Left forelimb (tissue), 1 donor: ENCODE data around the gene ELP5.
"Not testable (repeated sequence)": the region's sequence is repeated elsewhere in the genome, so short reads cannot be mapped to it uniquely, and the experiment has no call there.

Source experiments
- DNase-seq: peaks from one replicate; pipeline ENCODE4 v3.0.0-alpha.2; 2018; ENCODE audit warnings: low spot score

The ELP5 gene

GRCh38 chr17:7236808-7237207, 15.2 kb upstream of the ELP5 start:
- DNase-seq = no peak

- DNase-seq = no peak
These were observed 14.7 kb upstream of the ELP5 start for GRCh38 chr17:7237266-7237760.

DNA sequence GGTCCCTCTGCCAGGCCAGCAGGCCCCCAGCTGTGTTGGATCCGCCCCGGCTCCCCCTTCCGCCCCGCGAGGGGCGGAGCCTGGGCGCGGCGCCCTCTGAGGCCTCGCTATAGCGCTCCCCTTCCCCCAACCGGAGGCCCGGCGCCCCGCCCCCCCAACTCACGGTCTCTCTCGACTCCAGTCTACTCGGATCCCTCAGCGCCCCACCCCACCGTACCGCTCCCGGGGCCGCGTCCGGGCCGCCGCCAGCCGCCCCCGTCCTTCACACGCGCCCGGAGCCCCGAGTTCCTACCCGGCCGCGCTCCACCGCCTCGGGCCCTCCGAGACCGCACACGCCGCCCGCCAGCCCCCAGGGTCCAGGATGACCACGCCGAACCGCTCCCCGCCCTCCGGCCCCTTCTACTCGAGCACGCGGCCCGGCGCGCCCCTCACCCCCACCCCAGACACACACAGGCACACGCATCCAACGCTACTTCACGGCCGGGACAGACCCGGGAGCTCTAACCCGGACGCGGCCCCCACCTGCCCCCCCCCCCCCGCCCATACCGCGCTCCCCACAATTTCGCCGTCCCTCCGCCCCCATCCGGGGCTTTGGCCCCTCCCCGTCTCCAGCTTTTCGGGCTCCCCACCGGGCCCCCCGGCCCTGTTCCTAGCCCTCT, 14.1 kb upstream of the ELP5 start:
- DNase-seq = no peak

DNA sequence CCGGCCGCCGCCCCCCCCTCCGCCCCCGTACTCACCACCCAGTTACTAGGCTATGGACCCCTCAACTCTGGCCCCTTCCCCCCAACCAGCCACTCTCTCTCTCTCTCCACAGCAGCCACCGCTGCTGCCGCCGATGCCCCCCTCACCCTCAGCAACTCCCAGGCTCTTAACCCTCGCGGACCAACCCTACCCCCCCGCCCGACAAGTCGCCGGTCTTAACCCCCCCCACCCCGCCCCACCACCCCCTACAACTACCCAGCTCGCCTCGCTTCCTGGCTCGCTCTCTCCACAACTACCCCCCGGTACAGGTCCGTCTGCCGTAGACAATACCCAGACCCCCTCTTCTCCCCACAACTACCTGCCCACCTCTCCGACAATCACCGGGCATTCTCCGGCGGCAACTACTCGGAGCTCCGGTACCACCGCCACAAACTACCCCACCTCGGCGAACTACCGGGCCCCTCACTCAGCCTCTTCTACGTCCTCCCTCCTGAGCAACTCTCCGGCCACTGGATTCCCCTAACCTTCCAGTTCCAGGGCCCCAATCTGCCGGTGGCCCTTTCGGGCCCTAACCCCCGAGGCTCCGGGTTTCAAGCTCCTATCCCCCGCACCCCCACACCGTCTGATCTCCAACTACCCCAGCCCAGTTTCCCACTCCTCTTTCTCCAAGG, 13.5 kb upstream of the ELP5 start:
- no peak for DNase-seq

GRCh38 chr17:7239091-7240027, 12.7 kb upstream of the ELP5 start, which contains the start of gene PHF23:
Gene PHF23 (minus strand): TSS chr17:7239457. CDS start chr17:7239279, 178 bp downstream.
- peak; percentile 99 for DNase-seq

DNA sequence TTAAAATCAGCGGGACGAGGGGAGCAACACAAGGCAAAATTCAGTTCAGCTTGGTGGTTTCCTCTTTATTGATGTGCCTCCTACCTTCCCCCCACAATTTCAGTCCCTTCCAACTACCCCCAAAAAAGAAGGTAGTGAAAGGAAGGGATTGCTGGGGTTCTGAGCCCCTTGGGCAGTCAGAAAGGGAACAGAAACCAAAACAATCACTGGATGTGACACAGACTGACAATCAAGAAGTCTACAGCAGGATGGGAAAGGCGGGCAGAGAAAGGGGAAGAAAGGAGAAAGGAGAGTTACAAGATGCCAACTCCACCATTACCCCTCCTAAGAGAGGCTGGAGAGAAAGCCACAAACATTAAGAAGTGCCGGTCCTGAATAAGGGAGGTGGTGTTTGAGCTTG, 11.6 kb upstream of the ELP5 start:
- DNase-seq = no peak

DNA sequence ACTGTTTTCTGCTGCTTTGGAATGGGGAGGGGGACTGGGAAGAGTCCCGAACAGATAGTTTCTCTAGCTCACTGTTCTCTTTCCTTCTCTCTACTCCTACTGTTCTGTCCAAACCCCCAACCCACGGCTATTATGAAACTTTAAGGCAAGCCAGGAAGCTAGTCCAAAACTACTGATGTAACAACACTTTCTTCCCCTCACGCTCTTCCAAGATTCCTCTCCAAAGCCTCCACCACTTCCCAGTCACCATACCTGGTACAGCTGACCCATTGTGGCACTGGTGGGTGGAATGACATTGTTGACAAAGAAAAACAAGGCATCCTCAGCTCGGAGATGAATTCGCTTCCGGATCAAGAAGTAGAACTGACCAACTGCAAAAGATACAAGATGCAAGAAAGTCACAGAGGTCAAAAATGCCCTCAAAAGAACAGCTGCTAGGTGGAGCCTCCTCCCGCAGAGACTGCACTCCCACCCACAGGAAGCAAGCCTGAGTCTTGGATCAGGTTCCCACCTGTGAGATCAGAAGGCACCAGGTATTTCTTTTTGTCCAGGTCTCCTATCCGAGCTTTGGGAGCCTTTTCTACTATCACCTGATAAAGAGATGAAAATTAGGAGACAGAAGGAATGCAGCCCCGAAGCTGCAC, 10.8 kb upstream of the ELP5 start:
- no peak for DNase-seq

GRCh38 chr17:7241783-7242716, 10.0 kb upstream of the ELP5 start, which contains the start of gene GABARAP:
Gene GABARAP (minus strand): TSS chr17:7242449. CDS start chr17:7242330, 119 bp downstream.
- DNase-seq = peak; percentile 98

- DNase-seq = peak; percentile 98
These were observed 9.1 kb upstream of the ELP5 start for GRCh38 chr17:7242717-7243452.

DNA sequence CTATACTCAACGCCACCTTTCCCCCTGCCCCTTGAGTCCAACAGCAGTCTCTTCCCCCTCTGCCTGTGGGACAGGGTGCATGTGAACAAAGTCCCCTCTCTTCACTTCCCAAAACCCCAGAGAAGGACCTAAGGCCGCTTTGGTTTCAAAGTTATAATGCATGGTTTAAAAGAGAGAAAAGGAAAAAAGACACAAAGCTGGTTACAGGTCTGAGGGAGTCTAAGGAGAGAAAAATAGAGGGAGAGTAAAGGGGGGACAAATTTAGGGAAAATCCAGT, 8.6 kb upstream of the ELP5 start:
- DNase-seq = no peak

GRCh38 chr17:7243838-7244237, 8.2 kb upstream of the ELP5 start:
- not testable (repeated sequence) for DNase-seq

- no peak for DNase-seq
These were observed 5.2 kb upstream of the ELP5 start for GRCh38 chr17:7246779-7247178.

DNA sequence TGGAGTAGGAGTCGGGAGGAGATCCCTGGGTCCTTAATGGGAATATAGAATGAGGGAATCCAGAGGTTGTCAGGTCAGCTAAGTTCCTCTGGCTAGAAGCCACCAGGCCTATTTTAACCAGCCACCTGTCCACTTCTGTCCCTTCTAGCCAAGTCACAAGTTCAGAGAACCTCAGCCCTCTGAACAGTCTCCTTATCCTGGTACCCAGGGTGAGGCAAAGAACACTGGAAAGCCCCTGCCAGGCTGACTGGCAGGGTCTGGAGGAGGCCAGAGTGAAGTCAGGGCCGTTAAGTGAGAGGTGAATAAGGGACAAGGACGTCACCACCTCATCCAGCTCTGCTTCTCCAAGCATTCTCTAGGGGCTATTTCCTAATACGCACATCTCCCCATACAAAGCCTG, 3.2 kb upstream of the ELP5 start:
- DNase-seq = no peak

GRCh38 chr17:7249214-7249613, 2.8 kb upstream of the ELP5 start:
- DNase-seq = no peak

DNA sequence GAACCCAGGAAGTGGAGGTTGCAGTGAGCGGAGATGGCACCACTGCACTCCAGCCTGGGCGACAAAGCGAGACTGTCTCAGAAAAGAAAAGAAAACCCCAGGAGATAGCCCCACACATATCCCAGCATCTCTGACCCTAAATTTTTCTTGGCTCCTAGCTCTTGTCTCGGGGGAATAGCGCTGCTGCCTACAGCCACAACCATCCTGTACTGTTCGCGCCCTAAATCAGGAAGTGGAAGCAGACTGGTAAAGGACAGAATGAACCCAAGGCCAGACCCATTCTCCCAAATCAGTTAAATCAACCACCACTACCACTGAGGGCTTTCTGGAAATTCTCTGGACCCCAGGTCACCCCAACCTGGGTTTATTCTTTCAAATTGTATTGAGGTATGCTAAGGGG, 2.2 kb upstream of the ELP5 start:
- DNase-seq = no peak

DNA sequence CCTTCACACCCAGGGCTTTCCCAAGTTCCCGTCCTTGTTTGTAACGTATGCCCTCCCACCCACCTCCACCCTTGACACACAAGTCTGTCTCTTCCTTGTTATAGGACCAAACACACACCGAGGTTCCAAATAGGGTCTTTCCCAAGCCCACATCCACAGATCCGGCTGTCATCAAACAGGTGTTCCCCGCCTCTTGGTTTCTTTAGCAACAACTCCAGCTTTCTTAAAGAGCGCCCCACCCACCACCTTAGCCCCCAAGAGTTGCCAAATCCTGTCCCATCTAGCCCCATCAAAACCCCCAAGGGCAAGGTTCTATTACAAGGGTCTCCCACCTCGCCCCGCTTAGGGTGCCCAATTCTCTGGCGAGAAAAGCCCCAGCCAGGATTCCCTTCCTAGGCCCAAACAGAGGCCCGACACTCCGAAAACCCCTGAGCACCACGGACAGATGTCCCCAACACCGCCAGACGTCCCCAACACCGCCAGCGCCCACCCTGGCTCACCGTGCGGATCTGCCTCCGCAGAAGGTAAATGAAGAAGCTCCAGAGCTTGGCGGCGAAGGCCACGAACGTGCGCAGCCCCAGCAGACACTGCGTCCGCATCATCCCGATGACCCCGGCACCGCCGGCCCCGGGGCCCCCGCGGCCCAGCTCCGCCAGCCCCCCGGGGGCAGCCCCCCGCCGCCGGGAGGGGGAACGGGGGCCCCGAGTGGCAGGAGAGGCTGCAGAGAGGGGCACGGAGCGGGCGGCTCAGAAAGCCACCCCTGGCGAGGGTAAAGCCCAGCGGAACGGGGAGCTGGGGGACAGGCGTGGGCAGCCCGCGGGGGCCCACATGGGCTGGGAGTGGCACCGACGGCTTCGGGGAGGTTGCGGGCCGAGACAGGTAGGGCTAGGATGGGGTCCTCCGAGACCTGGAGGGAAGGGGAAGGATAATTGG, 1.1 kb upstream of the ELP5 start:
- no peak for DNase-seq

DNA sequence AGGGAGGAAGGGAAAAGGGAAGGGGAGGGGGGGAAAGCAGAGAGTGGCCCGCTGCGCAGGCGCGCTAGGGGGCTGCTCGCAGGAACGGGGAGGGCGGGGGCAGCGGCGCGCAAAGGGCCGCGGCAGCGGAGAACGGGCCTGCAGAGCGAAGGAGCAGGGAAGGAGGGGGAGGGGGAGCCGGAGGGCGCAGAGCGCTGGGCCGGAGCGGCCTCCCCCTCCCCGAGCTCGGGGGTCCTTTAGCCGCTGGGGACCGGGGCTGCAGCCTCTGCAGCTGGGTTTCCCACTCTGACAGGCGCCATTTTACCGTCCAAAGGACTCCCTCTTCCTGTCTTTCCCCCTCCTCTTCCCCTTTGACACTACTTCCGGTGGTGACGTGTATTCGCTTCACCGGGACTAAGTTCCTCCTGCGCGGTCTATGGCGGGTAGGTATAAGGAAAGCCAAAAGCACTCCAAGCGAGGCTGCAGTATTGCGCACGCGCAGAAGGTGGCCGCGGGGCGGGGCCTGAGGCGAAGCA, 297 bp upstream of the ELP5 start, which contains the start of gene CTDNEP1:
Gene CTDNEP1, minus strand, starts transcription at position 74 of the 515 bp plus-strand sequence. CDS start 438 bp downstream, outside the sequence.
- peak; percentile 94 for DNase-seq

DNA sequence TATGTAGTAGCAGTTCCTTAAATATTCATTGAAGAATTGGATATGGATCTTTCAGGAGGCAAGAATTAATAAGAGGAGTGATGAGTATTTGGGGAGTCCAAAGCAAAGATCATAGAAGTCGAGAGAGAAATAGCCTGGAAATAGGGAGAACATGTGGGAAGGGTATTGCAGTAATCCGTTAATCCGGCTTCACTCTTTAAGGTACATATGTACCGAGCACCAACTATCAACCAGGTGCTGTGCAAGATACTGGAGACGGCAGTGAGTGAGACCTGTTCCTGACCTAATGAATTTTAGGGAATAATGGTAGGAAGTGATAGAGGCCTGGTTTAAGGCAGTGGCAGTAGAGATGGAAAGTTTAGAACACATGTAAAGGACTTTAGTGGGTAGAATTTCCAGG, 1.1 kb downstream of the ELP5 start:
- DNase-seq = no peak

GRCh38 chr17:7254511-7254910, 2.5 kb downstream of the ELP5 start:
- DNase-seq = no peak
